ENCODE results near the gene TIGIT. TPM values are rescaled to one million over a fixed set of nuclear protein-coding genes. Genes with fewer than 3 reads are reported as not detected.

Gene TIGIT
- total and polyA plus RNA-seq, 10 of the 15 experiments (the other 5 are each of a cell fraction or from before 2014, with no cell fraction given), result 0.08 to 4.7 (median 0.94) TPM

DNA sequence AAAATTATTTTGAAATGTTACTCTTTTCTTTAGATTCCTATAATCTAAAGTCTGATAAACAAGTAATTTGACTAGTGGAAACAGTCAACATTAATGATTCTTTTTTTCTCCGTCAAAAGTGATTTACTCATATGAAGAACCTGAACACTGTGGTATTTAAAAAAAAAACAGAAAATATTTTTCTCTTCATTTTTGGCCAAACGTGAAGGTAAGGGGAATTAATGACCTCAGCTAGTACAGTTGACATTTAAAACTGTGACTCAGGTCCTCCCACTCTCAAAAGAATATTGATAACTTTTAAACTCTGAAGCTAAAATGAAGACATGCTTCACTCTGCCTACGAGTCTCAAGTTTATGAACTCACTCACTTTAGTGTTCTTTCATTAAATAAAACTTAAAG lies 34.5 kb downstream of the TIGIT start:
- POLR2A ChIA-PET, result interaction anchor here (0.8 to 1.5 kb wide), 4 partner anchors 21 to 115 kb away, joined by 3 to 6 read pairs (median 4); no protein-coding TSS in a partner anchor
- Histone ChIP-seq H3K27ac (ENCODE audit: control insufficient read depth, insufficient read depth) (no peak overlapping the region), H3K36me3 (ENCODE audit: control insufficient read depth in 2 of 2, insufficient read depth in 2 of 2, low read length in 1 of 2) (no peaks in the 10 kb centered on the region), H3K27me3 (replicated peaks in 1 of 2; ENCODE audit: control insufficient read depth in 2 of 2, insufficient read depth in 2 of 2, low read length in 1 of 2) (no peaks in the 10 kb centered on the region), H3K9me3 (replicated peaks; ENCODE audit: control insufficient read depth, insufficient read depth, low read length) (peaks cover 7% of the 10 kb centered on the region; the same call in 2 of the 3 replicates), H3K4me1 (ENCODE audit: control insufficient read depth, insufficient read depth, low read length) (peaks cover 17% of the 10 kb centered on the region; the same call in 1 of the 2 replicates), H2AFZ (ENCODE audit: control insufficient read depth, low read depth, low read length) (no peak overlapping the region), H3K79me2 (ENCODE audit: control insufficient read depth, insufficient read depth, low read length) (no peaks in the 10 kb centered on the region), H3K4me2 (ENCODE audit: control insufficient read depth, insufficient read depth) (no peak overlapping the region), H4K20me1 (ENCODE audit: control insufficient read depth, insufficient read depth) (no peaks in the 10 kb centered on the region), H3K4me3 (no peak overlapping the region), H3K9ac (ENCODE audit: control insufficient read depth, insufficient read depth, low read length) (no peak overlapping the region)
- CTCF ChIA-PET, result interaction anchor here (0.7 to 5.1 kb wide), 11 partner anchors 8 to 130 kb away, joined by 3 to 39 read pairs (median 4); no protein-coding TSS in a partner anchor
- SMC1A ChIA-PET (ENCODE audit: uncharacterized antibody, unreplicated experiment), result interaction anchor here (0.7 to 5.8 kb wide), 7 partner anchors 13 to 94 kb away, joined by 3 to 42 read pairs (median 4); partner anchors contain the start of gene TIGIT
- RAD21 ChIA-PET (ENCODE audit: unreplicated experiment), result interaction anchor here (1.0 to 4.6 kb wide), 10 partner anchors 8 to 115 kb away, joined by 3 to 43 read pairs (median 4); partner anchors contain the start of gene TIGIT
- FAIRE-seq, result no peak
- intact Hi-C loops (cut with micrococcal nuclease; ENCODE audit: unreplicated experiment) (no loop called here), in situ Hi-C loops (cut with MboI) (no loop called here)
- no peak for DNase-seq (ENCODE audit: low read depth, low spot score)
- WGBS (ENCODE audit: insufficient coverage, insufficient replicate concordance, low lambda C conversion rate, missing lambda C conversion rate), result 0% methylated on average over 3 of the region's 3 CpGs
- BruUV-seq (replicated peaks), result no TSS peak
- peak; percentile 37 for ATAC-seq
- no peak for TF ChIP-seq STAT3 (IDR thresholded peaks at IDR 0.05; ENCODE audit: low read depth, low read length)
- TF ChIP-seq, protein P1, sequence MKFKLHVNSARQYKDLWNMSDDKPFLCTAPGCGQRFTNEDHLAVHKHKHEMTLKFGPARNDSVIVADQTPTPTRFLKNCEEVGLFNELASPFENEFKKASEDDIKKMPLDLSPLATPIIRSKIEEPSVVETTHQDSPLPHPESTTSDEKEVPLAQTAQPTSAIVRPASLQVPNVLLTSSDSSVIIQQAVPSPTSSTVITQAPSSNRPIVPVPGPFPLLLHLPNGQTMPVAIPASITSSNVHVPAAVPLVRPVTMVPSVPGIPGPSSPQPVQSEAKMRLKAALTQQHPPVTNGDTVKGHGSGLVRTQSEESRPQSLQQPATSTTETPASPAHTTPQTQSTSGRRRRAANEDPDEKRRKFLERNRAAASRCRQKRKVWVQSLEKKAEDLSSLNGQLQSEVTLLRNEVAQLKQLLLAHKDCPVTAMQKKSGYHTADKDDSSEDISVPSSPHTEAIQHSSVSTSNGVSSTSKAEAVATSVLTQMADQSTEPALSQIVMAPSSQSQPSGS (IDR thresholded peaks at IDR 0.05; ENCODE audit: low read length), result peak; percentile 56; the same call in 1 of the 2 replicates
- 0 out of 2 replicates have a peak, but pooled peaks have one; percentile 40 for TF ChIP-seq NFIC (IDR thresholded peaks at IDR 0.05; ENCODE audit: low read depth, low read length)
- no peak for TF ChIP-seq MYB (IDR thresholded peaks at IDR 0.05; ENCODE audit: borderline replicate concordance, low read depth, low read length)
- no peak for TF ChIP-seq MYC (IDR thresholded peaks at IDR 0.05; ENCODE audit: insufficient read depth, insufficient read length, insufficient replicate concordance, low read length, severe bottlenecking)
- TF ChIP-seq, protein P2, sequence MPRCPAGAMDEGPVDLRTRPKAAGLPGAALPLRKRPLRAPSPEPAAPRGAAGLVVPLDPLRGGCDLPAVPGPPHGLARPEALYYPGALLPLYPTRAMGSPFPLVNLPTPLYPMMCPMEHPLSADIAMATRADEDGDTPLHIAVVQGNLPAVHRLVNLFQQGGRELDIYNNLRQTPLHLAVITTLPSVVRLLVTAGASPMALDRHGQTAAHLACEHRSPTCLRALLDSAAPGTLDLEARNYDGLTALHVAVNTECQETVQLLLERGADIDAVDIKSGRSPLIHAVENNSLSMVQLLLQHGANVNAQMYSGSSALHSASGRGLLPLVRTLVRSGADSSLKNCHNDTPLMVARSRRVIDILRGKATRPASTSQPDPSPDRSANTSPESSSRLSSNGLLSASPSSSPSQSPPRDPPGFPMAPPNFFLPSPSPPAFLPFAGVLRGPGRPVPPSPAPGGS (IDR thresholded peaks at IDR 0.05; ENCODE audit: borderline replicate concordance, insufficient read depth, low read depth, low read length, poor library complexity, severe bottlenecking), result no peak
- TF ChIP-seq, protein P3, sequence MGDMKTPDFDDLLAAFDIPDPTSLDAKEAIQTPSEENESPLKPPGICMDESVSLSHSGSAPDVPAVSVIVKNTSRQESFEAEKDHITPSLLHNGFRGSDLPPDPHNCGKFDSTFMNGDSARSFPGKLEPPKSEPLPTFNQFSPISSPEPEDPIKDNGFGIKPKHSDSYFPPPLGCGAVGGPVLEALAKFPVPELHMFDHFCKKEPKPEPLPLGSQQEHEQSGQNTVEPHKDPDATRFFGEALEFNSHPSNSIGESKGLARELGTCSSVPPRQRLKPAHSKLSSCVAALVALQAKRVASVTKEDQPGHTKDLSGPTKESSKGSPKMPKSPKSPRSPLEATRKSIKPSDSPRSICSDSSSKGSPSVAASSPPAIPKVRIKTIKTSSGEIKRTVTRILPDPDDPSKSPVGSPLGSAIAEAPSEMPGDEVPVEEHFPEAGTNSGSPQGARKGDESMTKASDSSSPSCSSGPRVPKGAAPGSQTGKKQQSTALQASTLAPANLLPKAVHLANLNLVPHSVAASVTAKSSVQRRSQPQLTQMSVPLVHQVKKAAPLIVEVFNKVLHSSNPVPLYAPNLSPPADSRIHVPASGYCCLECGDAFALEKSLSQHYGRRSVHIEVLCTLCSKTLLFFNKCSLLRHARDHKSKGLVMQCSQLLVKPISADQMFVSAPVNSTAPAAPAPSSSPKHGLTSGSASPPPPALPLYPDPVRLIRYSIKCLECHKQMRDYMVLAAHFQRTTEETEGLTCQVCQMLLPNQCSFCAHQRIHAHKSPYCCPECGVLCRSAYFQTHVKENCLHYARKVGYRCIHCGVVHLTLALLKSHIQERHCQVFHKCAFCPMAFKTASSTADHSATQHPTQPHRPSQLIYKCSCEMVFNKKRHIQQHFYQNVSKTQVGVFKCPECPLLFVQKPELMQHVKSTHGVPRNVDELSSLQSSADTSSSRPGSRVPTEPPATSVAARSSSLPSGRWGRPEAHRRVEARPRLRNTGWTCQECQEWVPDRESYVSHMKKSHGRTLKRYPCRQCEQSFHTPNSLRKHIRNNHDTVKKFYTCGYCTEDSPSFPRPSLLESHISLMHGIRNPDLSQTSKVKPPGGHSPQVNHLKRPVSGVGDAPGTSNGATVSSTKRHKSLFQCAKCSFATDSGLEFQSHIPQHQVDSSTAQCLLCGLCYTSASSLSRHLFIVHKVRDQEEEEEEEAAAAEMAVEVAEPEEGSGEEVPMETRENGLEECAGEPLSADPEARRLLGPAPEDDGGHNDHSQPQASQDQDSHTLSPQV (IDR thresholded peaks at IDR 0.05), result no peak
- no peak for TF ChIP-seq PAX5 (IDR thresholded peaks at IDR 0.05; ENCODE audit: borderline replicate concordance, low read depth, low read length)
- TF ChIP-seq SMARCA5 (IDR thresholded peaks at IDR 0.05), result no peak
- TF ChIP-seq FOXM1 (IDR thresholded peaks at IDR 0.05; ENCODE audit: low read depth, low read length), result peak; percentile 42; the same call in 1 of the 2 replicates
- TF ChIP-seq MEF2A (IDR thresholded peaks at IDR 0.05; ENCODE audit: insufficient read depth, low read depth, low read length), result 0 out of 2 replicates have a peak, but pooled peaks have one; percentile 6
- peak; percentile 74 for TF ChIP-seq JUNB (IDR thresholded peaks at IDR 0.05)
- TF ChIP-seq, protein P4, sequence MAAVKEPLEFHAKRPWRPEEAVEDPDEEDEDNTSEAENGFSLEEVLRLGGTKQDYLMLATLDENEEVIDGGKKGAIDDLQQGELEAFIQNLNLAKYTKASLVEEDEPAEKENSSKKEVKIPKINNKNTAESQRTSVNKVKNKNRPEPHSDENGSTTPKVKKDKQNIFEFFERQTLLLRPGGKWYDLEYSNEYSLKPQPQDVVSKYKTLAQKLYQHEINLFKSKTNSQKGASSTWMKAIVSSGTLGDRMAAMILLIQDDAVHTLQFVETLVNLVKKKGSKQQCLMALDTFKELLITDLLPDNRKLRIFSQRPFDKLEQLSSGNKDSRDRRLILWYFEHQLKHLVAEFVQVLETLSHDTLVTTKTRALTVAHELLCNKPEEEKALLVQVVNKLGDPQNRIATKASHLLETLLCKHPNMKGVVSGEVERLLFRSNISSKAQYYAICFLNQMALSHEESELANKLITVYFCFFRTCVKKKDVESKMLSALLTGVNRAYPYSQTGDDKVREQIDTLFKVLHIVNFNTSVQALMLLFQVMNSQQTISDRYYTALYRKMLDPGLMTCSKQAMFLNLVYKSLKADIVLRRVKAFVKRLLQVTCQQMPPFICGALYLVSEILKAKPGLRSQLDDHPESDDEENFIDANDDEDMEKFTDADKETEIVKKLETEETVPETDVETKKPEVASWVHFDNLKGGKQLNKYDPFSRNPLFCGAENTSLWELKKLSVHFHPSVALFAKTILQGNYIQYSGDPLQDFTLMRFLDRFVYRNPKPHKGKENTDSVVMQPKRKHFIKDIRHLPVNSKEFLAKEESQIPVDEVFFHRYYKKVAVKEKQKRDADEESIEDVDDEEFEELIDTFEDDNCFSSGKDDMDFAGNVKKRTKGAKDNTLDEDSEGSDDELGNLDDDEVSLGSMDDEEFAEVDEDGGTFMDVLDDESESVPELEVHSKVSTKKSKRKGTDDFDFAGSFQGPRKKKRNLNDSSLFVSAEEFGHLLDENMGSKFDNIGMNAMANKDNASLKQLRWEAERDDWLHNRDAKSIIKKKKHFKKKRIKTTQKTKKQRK (IDR thresholded peaks at IDR 0.05; ENCODE audit: low read depth, low read length), result no peak

Measured in GM12878 (cell line).